Peyer's patch (tissue), 4 donors: ENCODE data around the gene BPIFB1.

ENCODE experiments used
- POLR2A ChIP-seq, 2 donors: fragments of 450-650 bp; IDR thresholded peaks; one replicate each; pipeline ENCODE4 v1.5.1; 2017; ENCODE audit warnings: antibody characterized with exemption in 2 of 2, mild to moderate bottlenecking in 2 of 2, moderate library complexity in 2 of 2
- TF ChIP-seq, protein P1 (sequence below), 6 experiments: fragments of 450-650 bp in 4 of 6; fragments of 200-600 bp in 2 of 6; sonication (generic) in 1 of 6; IDR thresholded peaks; one replicate each; pipeline ENCODE4 v1.5.1; 2017 to 2019; ENCODE audit warnings: antibody characterized with exemption in 6 of 6, mild to moderate bottlenecking in 3 of 6, moderate library complexity in 1 of 6

DNA sequence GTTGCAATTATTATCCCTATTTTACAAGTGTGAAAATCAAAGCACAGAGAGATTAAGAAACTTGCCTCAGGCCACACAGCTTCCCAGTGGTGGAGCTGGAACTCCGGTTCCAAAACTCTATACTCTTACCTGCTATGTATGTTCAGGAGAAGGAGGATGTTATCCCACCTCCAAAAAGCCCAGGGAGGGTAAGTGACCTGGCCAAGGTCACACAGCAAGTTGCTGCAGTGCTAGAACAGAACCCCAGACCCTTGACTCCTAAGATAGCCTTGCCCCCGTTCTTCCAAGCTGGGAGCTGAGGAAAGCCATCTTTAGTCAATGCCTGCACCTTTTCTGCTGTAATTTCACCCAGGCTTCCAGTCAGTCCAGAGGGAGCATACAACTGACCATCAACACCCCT lies 42.3 kb downstream of the BPIFB1 start:
- TF ChIP-seq POLR2A (IDR thresholded peaks at IDR 0.05), result no peak
- TF ChIP-seq, protein P1, sequence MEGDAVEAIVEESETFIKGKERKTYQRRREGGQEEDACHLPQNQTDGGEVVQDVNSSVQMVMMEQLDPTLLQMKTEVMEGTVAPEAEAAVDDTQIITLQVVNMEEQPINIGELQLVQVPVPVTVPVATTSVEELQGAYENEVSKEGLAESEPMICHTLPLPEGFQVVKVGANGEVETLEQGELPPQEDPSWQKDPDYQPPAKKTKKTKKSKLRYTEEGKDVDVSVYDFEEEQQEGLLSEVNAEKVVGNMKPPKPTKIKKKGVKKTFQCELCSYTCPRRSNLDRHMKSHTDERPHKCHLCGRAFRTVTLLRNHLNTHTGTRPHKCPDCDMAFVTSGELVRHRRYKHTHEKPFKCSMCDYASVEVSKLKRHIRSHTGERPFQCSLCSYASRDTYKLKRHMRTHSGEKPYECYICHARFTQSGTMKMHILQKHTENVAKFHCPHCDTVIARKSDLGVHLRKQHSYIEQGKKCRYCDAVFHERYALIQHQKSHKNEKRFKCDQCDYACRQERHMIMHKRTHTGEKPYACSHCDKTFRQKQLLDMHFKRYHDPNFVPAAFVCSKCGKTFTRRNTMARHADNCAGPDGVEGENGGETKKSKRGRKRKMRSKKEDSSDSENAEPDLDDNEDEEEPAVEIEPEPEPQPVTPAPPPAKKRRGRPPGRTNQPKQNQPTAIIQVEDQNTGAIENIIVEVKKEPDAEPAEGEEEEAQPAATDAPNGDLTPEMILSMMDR (IDR thresholded peaks at IDR 0.05), result no peak
